Gastrocnemius medialis (tissue), 4 donors: ENCODE data around the gene GALNT11. TPM values are rescaled to one million over a fixed set of nuclear protein-coding genes. Genes with fewer than 3 reads are reported as not detected.

Experiments used
- ATAC-seq, 2 donors: fragments of 150-250 bp; one replicate each; pipeline ENCODE4 v1.9.1; 2016
- DNase-seq, 2 donors: peaks; one replicate each; pipeline ENCODE4 v3.0.0-alpha.2; 2019
- H3K27ac ChIP-seq, 4 donors: fragments of 200-600 bp; sonication (generic); 1 replicate in 1 of 4; 2 replicates in 3 of 4; pipeline ENCODE4 v1.5.1; 2016 to 2018; ENCODE audit warnings: mild to moderate bottlenecking in 2 of 4, moderate library complexity in 1 of 4
- H3K27me3 ChIP-seq, 3 donors: fragments of 200-600 bp; sonication (generic) in 2 of 3; 1 replicate in 1 of 3; 2 replicates in 2 of 3; pipeline versions ENCODE4 v1.5.1 to v1.6.0; 2016 to 2019; ENCODE audit warnings: mild to moderate bottlenecking in 1 of 3, moderate library complexity in 1 of 3
- H3K36me3 ChIP-seq, 2 donors: fragments of 200-600 bp; sonication (generic) in 1 of 2; one replicate each; pipeline ENCODE4 v1.5.1; 2017 to 2018
- H3K4me1 ChIP-seq, 2 donors: fragments of 200-600 bp; sonication (generic) in 1 of 2; one replicate each; pipeline ENCODE4 v1.5.1; 2016 to 2017; ENCODE audit warnings: mild to moderate bottlenecking in 2 of 2
- H3K4me3 ChIP-seq, 4 donors: fragments of 200-600 bp; sonication (generic) in 3 of 4; 1 replicate in 1 of 4; 2 replicates in 3 of 4; pipeline ENCODE4 v1.5.1; 2016 to 2019; ENCODE audit warnings: mild to moderate bottlenecking in 2 of 4
- H3K9me3 ChIP-seq, 3 donors: fragments of 200-600 bp; sonication (generic) in 2 of 3; 1 replicate in 1 of 3; 2 replicates in 2 of 3; pipeline ENCODE4 v1.5.1; 2016 to 2019
- CTCF ChIP-seq, 5 experiments: fragments of 450-650 bp in 3 of 5; fragments of 200-600 bp in 2 of 5; sonication (generic) in 2 of 5; IDR thresholded peaks in 4 of 5; conservative IDR thresholded peaks in 1 of 5; 1 replicate in 4 of 5; 2 replicates in 1 of 5; pipeline ENCODE4 v1.5.1; 2016 to 2019; ENCODE audit warnings: antibody characterized with exemption in 5 of 5, mild to moderate bottlenecking in 3 of 5, moderate library complexity in 3 of 5
- POLR2A ChIP-seq, 2 donors: fragments of 450-650 bp; IDR thresholded peaks; one replicate each; pipeline ENCODE4 v1.6.1; 2017; ENCODE audit warnings: antibody characterized with exemption in 2 of 2, mild to moderate bottlenecking in 2 of 2, moderate library complexity in 2 of 2
- in situ Hi-C, 4 donors: fragments of 200-750 bp; cut with MboI; loops; one replicate each; pipeline versions ENCODE4 v1.15.0 to v1.8.0; 2017; ENCODE audit warnings: low sequenced_read_pairs in 4 of 4
- intact Hi-C: fragments of 100-400 bp; cut with DNase I; formaldehyde crosslinking; loops from one replicate; pipeline ENCODE4 v1.15.1; 2023; ENCODE audit warnings: low total_unique reads
- total RNA-seq, 4 donors: library from RNA; depleted of rRNA; stranded (reverse); fragments of >200 nt; gene quantifications; one replicate each; pipeline versions ENCODE4 v1.1.0 to v1.2.3, GENCODE V29; 2016

The GALNT11 gene
- total RNA-seq, 4 donors from 2014 or later, result 16.3 to 49.1 (median 20.1) TPM

GRCh38 chr7:152112829-152113228 is 87.4 kb downstream of the GALNT11 start:
- Histone ChIP-seq H3K27me3 (no peaks in the 10 kb centered on the region), H3K36me3 (peaks cover 0 to 33% of the 10 kb centered on the region in 2 donors), H3K27ac (no peak overlapping the region), H3K4me3 (no peak overlapping the region), H3K4me1 (no peaks in the 10 kb centered on the region), H3K9me3 (no peaks in the 10 kb centered on the region)
- ATAC-seq (no peak), DNase-seq (no peak)
- no peak for TF ChIP-seq POLR2A (IDR thresholded peaks at IDR 0.05)
- TF ChIP-seq CTCF (IDR thresholded peaks at IDR 0.05 in 4 of 5, conservative IDR thresholded peaks at IDR 0.05 in 1 of 5), result no peak
- in situ Hi-C loops, result no loop called here
- intact Hi-C loops, result no loop called here

- Histone ChIP-seq H3K4me1 (no peaks in the 10 kb centered on the region), H3K36me3 (peaks cover 2 to 55% of the 10 kb centered on the region in 2 donors), H3K4me3 (no peak overlapping the region), H3K9me3 (no peaks in the 10 kb centered on the region), H3K27ac (no peak overlapping the region), H3K27me3 (no peaks in the 10 kb centered on the region)
- ATAC-seq (no peak), DNase-seq (no peak)
- in situ Hi-C loops, result no loop called here
- intact Hi-C loops, result no loop called here
- no peak for TF ChIP-seq POLR2A (IDR thresholded peaks at IDR 0.05)
- TF ChIP-seq CTCF (IDR thresholded peaks at IDR 0.05 in 4 of 5, conservative IDR thresholded peaks at IDR 0.05 in 1 of 5), result no peak
These were observed 89.7 kb downstream of the GALNT11 start for GRCh38 chr7:152115021-152115718.

GRCh38 chr7:152117356-152117755 is 91.9 kb downstream of the GALNT11 start:
- no peaks in the 10 kb centered on the region for H3K4me1 ChIP-seq
- peaks cover 2 to 71% of the 10 kb centered on the region in 2 donors for H3K36me3 ChIP-seq
- H3K4me3 ChIP-seq, result no peak overlapping the region
- intact Hi-C loops, result no loop called here
- ATAC-seq, result no peak
- TF ChIP-seq CTCF (IDR thresholded peaks at IDR 0.05 in 4 of 5, conservative IDR thresholded peaks at IDR 0.05 in 1 of 5) (no peak), POLR2A (IDR thresholded peaks at IDR 0.05) (no peak)
- H3K27me3 ChIP-seq, result no peaks in the 10 kb centered on the region
- no peak overlapping the region for H3K27ac ChIP-seq
- in situ Hi-C loops, result no loop called here
- no peaks in the 10 kb centered on the region for H3K9me3 ChIP-seq
- no peak for DNase-seq

- H3K4me1 ChIP-seq, result no peaks in the 10 kb centered on the region
- no peaks in the 10 kb centered on the region for H3K9me3 ChIP-seq
- no peaks in the 10 kb centered on the region for H3K27me3 ChIP-seq
- no peak overlapping the region for H3K27ac ChIP-seq
- in situ Hi-C loops (no loop called here), intact Hi-C loops (no loop called here)
- H3K4me3 ChIP-seq, result no peak overlapping the region
- TF ChIP-seq POLR2A (IDR thresholded peaks at IDR 0.05) (no peak), CTCF (IDR thresholded peaks at IDR 0.05 in 4 of 5, conservative IDR thresholded peaks at IDR 0.05 in 1 of 5) (no peak)
- ATAC-seq (no peak), DNase-seq (no peak)
- peaks cover 2 to 79% of the 10 kb centered on the region in 2 donors for H3K36me3 ChIP-seq
These were observed 94.7 kb downstream of the GALNT11 start for GRCh38 chr7:152120210-152120609.

GRCh38 chr7:152120776-152121175 is 95.3 kb downstream of the GALNT11 start:
- DNase-seq (no peak), ATAC-seq (no peak)
- no peak for TF ChIP-seq POLR2A (IDR thresholded peaks at IDR 0.05)
- TF ChIP-seq CTCF (IDR thresholded peaks at IDR 0.05 in 4 of 5, conservative IDR thresholded peaks at IDR 0.05 in 1 of 5), result no peak
- no peak overlapping the region for H3K4me3 ChIP-seq
- H3K27me3 ChIP-seq, result no peaks in the 10 kb centered on the region
- no peak overlapping the region for H3K27ac ChIP-seq
- H3K9me3 ChIP-seq, result no peaks in the 10 kb centered on the region
- peaks cover 2 to 80% of the 10 kb centered on the region in 2 donors for H3K36me3 ChIP-seq
- intact Hi-C loops (no loop called here), in situ Hi-C loops (no loop called here)
- no peaks in the 10 kb centered on the region for H3K4me1 ChIP-seq
